ENCODE data around the gene TTLL10.

TTLL10 gene

GRCh38 chr1:1135339-1136136, 38.1 kb upstream of the TTLL10 start:
- TF ChIP-seq GATA3 (IDR thresholded peaks at IDR 0.05; ENCODE audit: low read depth, low read length) (no peak), GATA2 (IDR thresholded peaks at IDR 0.05; ENCODE audit: low read depth, low read length) (no peak)

- no peak for TF ChIP-seq GATA3 (IDR thresholded peaks at IDR 0.05; ENCODE audit: low read depth, low read length)
- TF ChIP-seq GATA2 (IDR thresholded peaks at IDR 0.05; ENCODE audit: low read depth, low read length): no peak
Measured at GRCh38 chr1:1136547-1137230, 37.0 kb upstream of the TTLL10 start.

- TF ChIP-seq GATA3 (IDR thresholded peaks at IDR 0.05; ENCODE audit: low read depth, low read length): no peak
- no peak for TF ChIP-seq GATA2 (IDR thresholded peaks at IDR 0.05; ENCODE audit: low read depth, low read length)
Measured at GRCh38 chr1:1137256-1138045, 36.2 kb upstream of the TTLL10 start.

GRCh38 chr1:1140673-1141072, 33.0 kb upstream of the TTLL10 start:
- TF ChIP-seq GATA3 (IDR thresholded peaks at IDR 0.05; ENCODE audit: low read depth, low read length) (no peak), GATA2 (IDR thresholded peaks at IDR 0.05; ENCODE audit: low read depth, low read length) (no peak)

GRCh38 chr1:1141244-1141910, 32.3 kb upstream of the TTLL10 start:
- TF ChIP-seq GATA3 (IDR thresholded peaks at IDR 0.05; ENCODE audit: low read depth, low read length) (no peak), GATA2 (IDR thresholded peaks at IDR 0.05; ENCODE audit: low read depth, low read length) (no peak)

- TF ChIP-seq GATA3 (IDR thresholded peaks at IDR 0.05; ENCODE audit: low read depth, low read length) (no peak), GATA2 (IDR thresholded peaks at IDR 0.05; ENCODE audit: low read depth, low read length) (no peak)
Measured at GRCh38 chr1:1141911-1142250, 31.8 kb upstream of the TTLL10 start.

- no peak for TF ChIP-seq GATA2 (IDR thresholded peaks at IDR 0.05; ENCODE audit: low read depth, low read length)
- no peak for TF ChIP-seq GATA3 (IDR thresholded peaks at IDR 0.05; ENCODE audit: low read depth, low read length)
Measured at GRCh38 chr1:1142844-1143243, 30.8 kb upstream of the TTLL10 start.

- no peak for TF ChIP-seq GATA2 (IDR thresholded peaks at IDR 0.05; ENCODE audit: low read depth, low read length)
- no peak for TF ChIP-seq GATA3 (IDR thresholded peaks at IDR 0.05; ENCODE audit: low read depth, low read length)
Measured at GRCh38 chr1:1143636-1144035, 30.0 kb upstream of the TTLL10 start.

GRCh38 chr1:1144122-1144842, 29.4 kb upstream of the TTLL10 start:
- no peak for TF ChIP-seq GATA3 (IDR thresholded peaks at IDR 0.05; ENCODE audit: low read depth, low read length)
- no peak for TF ChIP-seq GATA2 (IDR thresholded peaks at IDR 0.05; ENCODE audit: low read depth, low read length)

GRCh38 chr1:1144843-1145546, 28.7 kb upstream of the TTLL10 start:
- TF ChIP-seq GATA3 (IDR thresholded peaks at IDR 0.05; ENCODE audit: low read depth, low read length): no peak
- TF ChIP-seq GATA2 (IDR thresholded peaks at IDR 0.05; ENCODE audit: low read depth, low read length): no peak

- no peak for TF ChIP-seq GATA2 (IDR thresholded peaks at IDR 0.05; ENCODE audit: low read depth, low read length)
- TF ChIP-seq GATA3 (IDR thresholded peaks at IDR 0.05; ENCODE audit: low read depth, low read length): no peak
Measured at GRCh38 chr1:1145547-1145914, 28.1 kb upstream of the TTLL10 start.

- no peak for TF ChIP-seq GATA3 (IDR thresholded peaks at IDR 0.05; ENCODE audit: low read depth, low read length)
- no peak for TF ChIP-seq GATA2 (IDR thresholded peaks at IDR 0.05; ENCODE audit: low read depth, low read length)
Measured at GRCh38 chr1:1146026-1146425, 27.7 kb upstream of the TTLL10 start.

GRCh38 chr1:1146596-1146995, 27.1 kb upstream of the TTLL10 start:
- no peak for TF ChIP-seq GATA3 (IDR thresholded peaks at IDR 0.05; ENCODE audit: low read depth, low read length)

All from SH-SY5Y (cell line).